Measurements from ENCODE around the gene SOCS1.

Gene SOCS1

DNA sequence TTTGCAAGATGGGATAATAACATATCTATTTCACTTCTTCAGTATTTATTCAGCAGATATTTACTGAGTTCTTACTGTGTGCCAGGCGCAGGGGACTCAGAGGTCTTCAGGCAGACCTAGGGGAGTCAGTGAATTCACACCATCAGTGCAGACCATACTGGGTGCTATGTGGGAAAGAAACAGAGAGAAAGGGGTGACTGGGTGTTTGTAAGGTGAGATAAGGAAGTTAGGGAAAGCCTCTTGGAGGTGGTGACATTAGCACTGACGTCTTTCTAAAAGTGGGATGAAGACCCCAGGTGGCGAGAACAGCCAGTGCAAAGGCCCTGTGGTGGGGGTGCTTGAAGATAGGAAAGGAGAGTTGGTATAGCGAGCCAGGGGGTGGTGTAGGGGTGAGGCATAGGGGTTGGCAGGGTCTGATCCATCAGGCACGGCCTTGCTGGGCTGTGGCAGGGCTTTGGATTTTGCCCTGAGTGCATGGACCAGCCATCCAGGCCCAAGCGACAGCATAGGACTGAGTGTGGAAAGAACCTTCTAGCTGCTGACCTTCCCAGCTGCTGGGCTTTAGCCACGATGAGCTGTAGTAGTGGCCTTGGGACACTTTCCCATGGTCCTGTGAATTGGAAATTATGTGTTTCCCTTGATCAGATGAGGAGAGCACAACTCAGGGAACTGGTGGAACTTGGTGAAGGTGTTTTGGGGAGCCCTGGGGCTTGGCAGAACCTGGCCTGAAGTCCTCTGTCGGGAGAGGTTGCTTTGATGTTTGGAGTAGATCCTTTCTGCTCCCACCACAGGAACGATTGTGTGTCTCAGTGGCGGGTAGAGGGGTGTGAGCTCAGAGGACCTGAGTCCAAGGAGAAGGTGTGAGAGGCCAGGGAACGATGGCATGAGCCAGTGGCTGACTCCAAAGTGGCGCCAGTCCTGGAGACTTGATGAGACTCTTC is 3.9 kb upstream of the SOCS1 start:
- FAIRE-seq = no peak

DNA sequence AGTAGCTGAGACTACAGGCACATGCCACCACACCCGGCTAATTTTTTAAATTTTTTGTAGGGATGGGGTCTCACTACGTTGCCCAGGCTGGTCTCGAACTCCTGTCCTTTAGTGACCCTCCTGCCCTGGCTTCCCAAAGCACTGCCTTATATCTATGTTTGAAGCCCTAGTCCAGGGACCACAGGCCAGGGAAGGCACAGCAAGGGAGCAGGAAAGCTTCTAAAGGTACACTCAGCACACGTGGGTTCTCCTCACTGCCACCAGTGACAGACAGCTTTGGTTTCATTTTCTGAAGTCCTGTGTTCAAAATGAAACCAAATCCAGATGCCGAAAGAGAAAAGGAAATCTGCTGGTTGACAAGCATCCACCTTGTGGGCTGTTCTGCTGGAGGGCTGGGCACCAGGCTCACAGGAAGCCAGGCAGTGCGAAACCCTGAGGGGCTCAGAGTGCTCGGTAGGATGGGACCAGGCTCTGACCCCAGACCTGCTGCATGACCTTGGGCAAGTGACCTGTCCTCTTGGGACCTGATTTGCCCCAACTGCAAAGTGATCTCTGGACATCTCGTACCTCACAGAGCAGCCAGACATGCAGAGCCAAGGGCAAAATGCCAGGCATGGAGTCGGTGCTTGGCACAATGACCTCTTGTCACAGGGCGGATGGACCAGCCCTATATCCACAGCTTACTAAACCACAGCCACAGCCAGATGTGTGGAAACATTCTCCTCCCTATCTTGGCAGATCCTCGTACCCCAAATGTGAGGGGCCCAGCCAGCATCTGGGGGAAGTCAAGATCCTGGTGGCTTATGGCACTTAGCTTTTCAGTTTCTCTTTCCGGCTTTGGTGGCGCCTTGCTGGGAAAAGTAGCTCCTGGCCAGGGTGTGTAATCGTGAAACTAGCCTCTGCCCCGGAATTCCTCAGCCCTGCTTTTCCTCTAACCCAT is 2.8 kb upstream of the SOCS1 start:
- FAIRE-seq = no peak

DNA sequence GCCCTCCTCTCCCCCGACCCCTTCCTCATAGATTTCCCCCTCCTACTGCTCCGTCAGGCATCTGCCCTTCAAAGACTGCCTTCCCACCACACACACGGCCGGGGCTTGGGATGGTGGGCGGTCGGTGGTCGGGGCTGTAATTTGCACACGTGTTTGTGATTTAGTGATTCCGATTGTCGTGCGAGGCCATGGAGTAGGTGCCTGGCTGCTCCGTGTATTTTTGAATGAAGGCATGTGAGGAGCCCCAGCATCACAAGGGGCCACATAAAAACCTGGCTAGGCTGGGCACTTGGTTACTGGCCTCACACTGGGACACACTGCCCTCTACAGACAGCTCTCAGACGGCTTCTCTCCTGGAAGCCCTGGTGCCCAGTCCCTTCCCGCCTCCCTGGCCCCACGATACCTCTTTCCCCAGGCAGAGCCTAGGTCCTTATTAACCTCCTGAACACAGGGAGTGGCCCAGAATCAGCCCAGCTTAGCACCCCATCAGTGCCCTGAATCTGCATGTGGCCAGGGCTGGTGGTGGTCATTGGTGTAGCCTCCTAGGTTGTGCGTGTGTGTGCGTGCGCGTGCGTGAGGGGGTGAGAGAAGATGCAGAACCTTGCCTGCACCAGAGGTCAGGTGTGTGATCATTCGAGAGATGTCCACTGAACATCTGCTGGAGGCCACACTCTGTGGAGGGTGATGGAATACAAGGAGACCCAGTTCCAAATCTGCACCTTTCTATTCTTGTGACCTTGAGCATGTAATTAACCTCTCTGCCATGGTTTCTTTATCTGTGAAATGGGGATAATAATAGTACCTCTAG is 1.3 kb upstream of the SOCS1 start:
- FAIRE-seq = no peak

DNA sequence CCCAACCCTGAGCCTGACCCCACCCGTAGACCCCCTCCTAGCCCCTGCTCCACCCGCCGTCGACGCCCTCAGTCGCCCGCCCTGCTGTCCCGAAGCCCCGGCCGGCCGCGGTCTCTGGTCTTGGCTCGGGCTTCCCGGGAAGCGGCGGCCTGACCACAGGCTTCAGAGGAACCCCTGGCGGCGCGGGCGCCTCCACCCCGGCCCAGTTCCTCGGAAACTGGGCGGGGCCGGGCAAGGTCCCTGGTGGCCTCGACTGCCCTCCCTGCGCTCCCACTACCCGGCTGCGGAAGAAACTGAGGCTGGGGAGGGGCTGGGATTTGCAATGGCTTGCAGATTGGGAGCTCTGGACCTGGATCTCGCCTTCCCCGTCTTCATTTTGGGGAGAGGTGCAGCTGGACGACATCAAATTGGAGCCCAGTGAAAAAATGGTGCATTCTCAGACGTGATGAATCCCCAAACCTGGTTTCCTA is 692 bp upstream of the SOCS1 start:
- FAIRE-seq = no peak

DNA sequence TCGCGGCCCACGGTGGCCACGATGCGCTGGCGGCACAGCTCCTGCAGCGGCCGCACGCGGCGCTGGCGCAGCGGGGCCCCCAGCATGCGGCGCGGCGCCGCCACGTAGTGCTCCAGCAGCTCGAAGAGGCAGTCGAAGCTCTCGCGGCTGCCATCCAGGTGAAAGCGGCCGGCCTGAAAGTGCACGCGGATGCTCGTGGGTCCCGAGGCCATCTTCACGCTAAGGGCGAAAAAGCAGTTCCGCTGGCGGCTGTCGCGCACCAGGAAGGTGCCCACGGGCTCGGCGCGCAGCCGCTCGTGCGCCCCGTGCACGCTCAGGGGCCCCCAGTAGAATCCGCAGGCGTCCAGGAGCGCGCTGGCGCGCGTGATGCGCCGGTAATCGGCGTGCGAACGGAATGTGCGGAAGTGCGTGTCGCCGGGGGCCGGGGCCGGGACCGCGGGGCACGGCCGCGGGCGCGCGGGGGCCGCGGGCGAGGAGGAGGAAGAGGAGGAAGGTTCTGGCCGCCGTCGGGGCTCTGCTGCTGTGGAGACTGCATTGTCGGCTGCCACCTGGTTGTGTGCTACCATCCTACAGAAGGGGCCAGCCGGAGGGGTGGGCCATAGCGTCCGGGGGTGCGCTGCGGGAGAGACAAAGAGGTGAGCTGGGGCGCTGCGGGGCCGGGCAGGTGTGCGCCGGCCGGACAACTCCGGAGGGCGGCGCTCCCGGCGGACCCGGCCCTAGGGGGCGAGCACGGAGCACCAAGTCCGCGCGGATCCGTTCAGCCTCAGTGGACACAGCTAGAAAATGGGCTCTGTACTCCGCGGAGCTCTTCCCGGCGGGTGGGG is 879 bp downstream of the SOCS1 start:
- FAIRE-seq = no peak

DNA sequence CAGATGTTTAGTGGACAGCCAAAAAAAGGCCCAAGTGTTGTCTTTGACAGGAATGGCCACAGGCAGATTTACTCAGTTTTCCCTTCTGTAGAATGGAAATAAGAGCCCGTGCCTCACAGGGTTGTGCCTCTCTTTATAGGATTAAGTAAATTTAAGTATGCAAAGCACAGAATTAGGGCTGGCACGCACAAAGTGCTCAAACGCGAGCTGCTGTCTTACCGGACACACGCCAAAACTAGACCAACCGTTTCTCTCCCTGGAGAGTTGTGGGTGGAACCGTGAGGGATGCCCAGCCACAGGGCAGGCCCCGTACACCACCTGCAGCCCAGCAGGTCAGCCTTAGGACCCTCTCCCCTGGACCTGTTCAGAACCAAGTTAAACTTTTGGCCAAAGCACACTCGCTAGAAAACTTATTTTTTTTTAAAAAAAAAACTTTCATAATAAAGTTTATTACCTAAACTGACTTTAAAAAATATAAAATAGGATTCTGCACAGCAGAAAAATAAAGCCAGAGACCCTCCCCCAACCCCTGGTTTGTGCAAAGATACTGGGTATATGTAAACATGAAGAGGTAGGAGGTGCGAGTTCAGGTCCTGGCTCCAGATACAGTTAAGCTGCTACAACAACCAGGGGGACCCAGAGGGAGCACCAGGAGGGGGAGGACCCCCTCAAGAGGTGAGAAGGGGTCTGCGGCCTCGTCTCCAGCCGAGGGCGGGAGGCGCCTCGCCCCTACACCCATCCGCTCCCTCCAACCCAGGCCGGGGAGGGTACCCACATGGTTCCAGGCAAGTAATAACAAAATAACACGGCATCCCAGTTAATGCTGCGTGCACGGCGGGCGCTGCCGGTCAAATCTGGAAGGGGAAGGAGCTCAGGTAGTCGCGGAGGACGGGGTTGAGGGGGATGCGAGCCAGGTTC is 1.8 kb downstream of the SOCS1 start:
- no peak for FAIRE-seq

DNA sequence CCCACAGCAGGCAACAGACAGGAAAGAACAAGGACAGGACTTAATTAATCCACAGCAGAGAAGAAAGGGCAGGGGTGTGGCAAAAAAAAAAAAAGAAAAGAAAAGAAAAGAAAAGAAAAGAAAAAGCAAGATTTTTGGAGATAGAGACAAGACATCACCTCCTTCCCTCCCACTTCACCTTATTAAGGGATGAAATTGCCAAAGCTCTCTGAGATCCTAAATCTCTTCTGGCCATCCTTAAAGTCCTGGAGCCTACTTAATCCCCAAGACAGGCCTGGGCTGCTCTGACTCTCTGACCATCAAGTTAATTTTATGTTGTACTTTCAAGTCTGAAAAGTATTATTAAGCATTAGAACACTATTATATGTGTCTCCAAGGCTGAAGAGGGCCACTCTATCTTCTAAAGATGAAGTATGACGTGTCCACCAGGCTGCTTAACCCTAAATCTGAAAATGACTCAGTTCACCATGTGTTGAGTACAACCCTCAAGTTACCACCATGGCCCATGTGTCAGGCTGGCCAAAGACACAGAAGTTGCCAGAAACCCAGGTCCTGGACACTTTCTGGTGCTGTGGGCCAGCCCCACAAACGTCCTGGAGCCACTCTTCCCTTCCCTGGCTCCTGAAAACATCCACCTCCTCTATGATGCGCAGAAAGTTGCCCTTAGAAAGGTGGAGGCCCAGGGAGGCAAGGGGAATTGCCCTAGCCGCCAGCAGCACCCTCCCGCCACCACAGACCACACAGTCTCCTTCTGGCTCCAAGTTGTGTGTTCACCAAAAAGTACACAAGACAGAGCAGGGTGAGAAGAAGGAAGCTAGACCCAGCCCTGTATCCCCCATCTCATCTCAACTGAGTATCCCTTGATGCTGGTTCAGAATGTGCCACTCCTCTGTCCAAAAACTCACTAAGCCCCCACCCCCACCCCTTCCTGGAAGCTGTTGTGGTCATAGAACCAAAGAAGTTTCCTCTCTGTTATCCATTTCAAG is 2.7 kb downstream of the SOCS1 start:
- FAIRE-seq = no peak

DNA sequence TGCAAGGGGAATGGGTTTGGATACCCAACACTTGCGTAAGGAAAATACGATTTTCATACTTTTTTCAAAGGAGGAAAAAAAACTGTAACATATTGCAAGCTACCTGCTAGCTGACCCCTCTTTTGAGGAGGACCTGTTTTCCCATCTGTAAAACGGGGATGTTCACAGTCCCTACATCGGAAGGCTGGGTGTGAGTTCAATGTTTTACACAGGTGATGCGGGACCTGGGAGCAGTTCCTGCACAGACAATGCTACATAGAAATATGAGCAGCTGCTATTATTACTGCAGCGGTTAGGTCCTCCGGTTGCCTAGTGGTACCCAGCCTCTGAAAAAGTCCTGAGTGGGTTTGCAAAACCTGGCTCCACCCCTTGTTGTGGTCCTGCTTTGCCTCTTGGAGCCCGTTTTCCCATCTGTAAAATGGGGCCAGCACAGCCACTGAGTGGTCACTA is 3.5 kb downstream of the SOCS1 start:
- FAIRE-seq = no peak

DNA sequence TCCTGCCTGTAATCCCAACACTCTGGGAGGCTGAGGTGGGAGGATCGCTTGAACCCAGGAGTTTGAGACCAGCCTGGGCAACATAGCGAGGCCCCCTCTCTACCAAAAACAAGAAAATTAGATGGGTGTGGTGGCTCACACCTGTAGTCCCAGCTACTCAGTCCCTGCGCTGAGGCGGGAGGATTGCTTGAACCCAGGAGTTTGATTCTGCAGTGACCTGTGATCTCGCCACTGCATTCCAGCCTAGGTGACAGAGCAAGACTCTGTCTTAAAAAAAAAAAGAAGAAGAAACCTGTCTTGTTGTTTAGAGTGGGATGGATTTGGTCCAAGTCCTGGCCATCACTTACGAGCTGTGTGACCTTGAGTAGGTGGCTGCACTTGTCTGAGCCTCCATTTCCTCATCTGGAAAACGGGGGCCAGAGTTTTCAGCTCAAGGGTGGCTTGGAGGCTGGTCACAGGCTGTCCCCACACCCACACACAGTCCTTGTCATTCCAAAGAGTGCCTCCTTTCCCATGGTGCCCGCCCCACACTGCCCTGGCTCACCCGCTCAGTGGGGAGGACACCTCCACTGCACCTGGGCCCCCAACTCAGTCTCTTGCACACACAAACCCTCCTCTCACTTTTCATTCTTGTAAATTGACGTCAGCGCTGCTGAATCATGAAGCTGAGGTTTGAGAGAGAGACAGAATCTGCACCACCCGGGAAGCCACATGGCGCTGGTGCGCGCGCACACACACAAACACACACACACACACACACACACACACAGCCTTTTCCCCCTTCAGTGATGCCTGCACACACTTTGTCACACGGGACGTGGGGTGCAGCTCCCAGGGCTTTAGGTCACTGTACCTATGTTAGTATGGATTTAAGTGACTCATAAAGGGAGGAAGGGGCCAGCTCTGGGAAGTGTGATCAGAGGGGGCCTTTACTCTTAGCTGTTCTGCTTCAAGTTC is 4.2 kb downstream of the SOCS1 start:
- no peak for FAIRE-seq

DNA sequence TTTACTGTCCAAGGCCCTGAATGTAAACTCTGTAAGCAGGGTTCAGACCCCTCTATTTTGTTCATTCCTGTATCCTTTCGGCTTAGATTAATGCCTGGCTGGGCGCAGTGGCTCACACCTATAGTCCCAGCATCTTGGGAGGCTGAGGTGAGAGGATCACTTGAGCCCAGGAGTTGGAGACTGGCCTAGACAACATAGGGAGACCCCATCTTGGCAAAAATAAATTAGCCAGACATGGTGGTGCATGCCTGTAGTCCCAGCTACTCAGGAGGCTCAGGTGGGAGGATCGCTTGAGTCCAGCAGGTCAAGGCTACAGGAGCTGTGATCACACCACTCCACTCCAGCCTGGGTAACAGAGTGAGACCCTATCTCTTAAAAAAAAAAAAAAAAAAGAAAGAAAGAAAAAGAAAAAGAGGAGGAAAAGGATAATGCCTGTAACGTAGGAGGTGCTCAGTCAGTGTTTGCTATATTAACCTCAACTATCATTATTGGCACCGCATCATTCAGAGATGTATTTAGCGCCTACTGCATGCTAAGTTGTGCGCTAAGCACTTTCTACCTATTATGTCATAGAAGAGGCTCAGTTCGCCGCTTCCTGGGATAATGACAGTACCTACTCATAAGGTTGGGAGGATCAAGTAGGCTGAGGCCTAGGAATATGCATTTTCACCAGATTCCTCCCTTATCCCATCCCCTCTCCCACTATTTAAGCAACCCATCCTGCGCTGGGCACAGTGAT is 5.0 kb downstream of the SOCS1 start:
- FAIRE-seq = no peak

DNA sequence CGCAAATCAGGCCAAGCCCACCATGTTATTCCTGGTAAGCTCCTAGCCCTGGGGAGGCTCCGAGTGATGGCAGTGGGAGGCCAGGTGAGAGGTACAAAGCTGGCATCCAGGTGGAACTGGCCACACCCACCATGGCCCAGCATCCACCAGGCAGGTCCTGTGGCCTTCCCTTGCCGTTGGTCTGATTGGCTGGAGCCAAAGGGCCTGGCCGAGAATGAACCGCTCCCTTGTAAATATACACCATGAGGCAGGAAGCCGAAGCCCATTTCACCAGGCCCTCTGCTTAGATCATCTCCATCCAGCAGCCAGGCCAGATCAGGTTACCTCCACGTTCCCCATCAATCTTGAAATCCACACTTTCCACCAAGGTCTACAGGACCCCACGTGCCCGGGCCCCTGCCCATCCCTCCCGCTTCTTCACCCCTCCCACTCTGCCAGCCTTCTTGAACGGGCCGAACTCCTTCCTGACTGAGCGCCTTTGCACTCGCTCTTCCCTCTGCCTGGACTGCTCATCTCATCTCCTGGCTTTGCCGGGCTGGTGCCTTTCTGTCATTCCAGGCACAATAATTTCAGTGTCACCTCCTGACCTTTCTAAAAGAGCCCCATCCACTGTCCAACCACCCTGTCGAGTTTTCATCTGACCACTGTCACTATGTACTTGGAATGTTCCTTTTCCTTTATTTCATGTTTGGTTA is 5.8 kb downstream of the SOCS1 start:
- no peak for FAIRE-seq

DNA sequence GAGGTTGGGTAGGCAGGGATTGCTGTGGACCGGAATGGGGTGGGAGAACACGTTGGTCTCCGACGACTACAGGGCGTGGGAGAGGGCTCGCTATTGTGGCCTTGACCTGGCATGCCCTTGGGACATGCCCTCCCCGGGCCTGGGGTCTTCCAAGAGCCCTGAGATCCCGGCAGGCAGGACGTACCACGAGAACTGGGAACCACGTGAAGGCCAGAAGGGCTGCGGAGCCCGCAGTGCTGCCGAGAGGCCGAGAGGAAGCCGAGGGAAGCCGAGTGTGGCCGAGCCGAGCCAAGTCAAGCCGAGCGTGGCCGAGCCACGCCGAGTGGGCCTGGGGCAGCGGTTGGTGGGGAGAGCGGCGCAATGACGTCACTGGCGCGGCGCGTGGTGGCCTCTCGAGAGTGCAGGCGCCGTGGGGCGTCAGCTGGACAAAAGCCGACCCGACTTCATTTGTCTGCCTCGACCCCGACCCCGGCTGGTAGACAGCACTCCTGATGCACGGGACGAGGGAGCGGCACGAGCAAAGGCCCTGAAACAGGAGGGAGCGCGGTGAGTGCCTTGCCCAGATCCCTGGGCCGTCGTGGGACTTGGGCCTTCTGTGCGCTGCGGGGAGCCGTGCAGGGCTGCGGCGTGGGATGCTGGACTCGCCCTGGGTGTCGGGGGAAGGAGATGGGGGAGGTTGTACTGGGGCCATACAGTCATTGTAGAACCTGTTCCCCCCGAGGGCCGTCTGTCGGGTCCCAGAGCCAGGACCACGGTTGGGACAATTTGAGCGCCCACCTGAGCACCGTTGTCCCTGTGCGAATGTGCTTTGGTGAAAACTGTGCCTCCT is 6.6 kb downstream of the SOCS1 start:
- no peak for FAIRE-seq

DNA sequence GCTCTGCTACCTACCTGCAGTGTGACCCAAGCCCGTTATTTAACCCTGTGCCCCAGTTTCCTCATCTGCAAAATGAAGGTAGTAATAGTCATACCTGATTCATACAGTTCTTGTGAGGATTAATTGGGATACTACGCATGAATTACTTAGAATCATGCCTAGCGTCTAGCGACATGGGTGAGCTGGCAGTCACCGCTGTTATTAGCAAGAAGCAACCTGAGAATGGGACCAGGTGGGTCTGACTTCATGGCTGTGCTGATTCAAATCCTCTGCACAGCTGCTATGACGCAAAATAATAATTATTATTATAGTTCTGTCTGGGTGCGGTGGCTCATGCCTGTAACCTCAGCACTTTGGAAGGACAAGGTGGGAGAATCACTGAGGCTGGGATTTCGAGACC is 7.9 kb downstream of the SOCS1 start:
- no peak for FAIRE-seq

DNA sequence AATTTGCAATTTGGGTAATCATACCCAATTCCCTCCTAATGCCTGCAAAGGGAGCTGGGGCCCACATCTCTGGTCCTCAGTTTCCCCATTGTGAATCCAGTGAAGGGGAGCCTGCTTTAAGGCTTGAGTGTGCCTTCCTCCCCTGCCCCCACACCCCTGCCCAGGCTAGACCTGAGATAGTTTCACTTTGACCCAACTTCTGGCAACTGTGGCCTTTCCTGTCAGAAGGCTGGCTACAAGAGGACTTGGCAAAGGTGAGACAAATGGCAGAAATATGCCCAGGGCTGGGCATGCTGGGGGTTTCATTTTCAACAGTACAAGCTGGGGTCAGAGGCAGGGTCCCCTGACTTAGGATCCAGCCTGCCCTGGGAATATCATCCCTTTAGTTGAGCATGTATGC is 10.0 kb downstream of the SOCS1 start:
- FAIRE-seq = no peak

DNA sequence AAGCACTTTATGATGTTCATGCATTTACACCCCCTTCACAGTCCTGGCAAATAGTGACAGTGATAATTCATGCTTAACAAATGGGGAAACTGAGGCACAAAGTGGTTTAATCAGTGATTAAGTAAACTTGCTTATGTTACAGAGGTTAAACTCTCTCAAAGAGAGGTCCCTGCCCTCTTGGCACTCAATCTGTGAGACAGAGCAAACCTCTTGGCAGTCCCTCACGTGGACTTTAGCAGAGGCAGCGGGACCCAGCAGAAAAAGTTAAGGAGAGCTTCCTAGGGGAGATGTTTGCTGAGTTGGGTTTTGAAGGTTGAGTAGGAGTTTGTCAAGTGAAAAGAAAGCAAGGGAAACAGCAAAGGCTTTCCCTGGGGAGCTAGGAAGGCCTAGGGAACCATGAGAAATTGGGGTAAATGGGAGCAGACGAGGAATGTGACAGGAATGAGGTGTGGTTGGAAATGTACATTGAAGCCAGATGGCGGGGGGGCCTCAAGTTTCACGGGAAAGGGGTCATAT is 10.7 kb downstream of the SOCS1 start:
- FAIRE-seq = no peak

Measured in colon (tissue), 2 donors.